Uterus (tissue), 4 donors: ENCODE results near the gene FRMPD4. TPM values are rescaled to one million over a fixed set of nuclear protein-coding genes. Genes with fewer than 3 reads are reported as not detected.

ENCODE experiments used
- DNase-seq, 2 donors: peaks; one replicate each; pipeline ENCODE4 v3.0.0-alpha.2; 2019 to 2020
- H3K27ac ChIP-seq, 2 donors: fragments of 200-600 bp; sonication (generic); 1 replicate in 1 of 2; 2 replicates in 1 of 2; pipeline ENCODE4 v1.5.1; 2016 to 2018
- H3K27me3 ChIP-seq, 2 donors: fragments of 200-600 bp; sonication (generic); one replicate each; pipeline ENCODE4 v1.5.1; 2018 to 2019; ENCODE audit warnings: control low read depth in 1 of 2
- H3K36me3 ChIP-seq, 2 donors: fragments of 200-600 bp; sonication (generic); one replicate each; pipeline ENCODE4 v1.5.1; 2019; ENCODE audit warnings: control low read depth in 1 of 2
- H3K4me1 ChIP-seq, 2 donors: fragments of 200-600 bp; sonication (generic); one replicate each; pipeline ENCODE4 v1.5.1; 2018 to 2019; ENCODE audit warnings: control low read depth in 1 of 2
- H3K4me3 ChIP-seq, 2 donors: fragments of 200-600 bp; sonication (generic); 1 replicate in 1 of 2; 2 replicates in 1 of 2; pipeline ENCODE4 v1.5.1; 2018 to 2019; ENCODE audit warnings: mild to moderate bottlenecking in 1 of 2
- H3K9me3 ChIP-seq, 2 donors: fragments of 200-600 bp; sonication (generic); one replicate each; pipeline ENCODE4 v1.5.1; 2019; ENCODE audit warnings: control low read depth in 1 of 2
- POLR2A ChIP-seq, 2 donors: fragments of 450-650 bp; IDR thresholded peaks; one replicate each; pipeline ENCODE4 v1.6.1; 2016; ENCODE audit warnings: antibody characterized with exemption in 2 of 2, mild to moderate bottlenecking in 1 of 2, moderate library complexity in 1 of 2
- intact Hi-C: fragments of 100-400 bp; cut with DNase I; formaldehyde crosslinking; loops from one replicate; pipeline ENCODE4 v1.15.1; 2023; ENCODE audit warnings: low total_unique reads
- total RNA-seq, 4 donors: library from RNA; depleted of rRNA in 3 of 4; stranded (reverse); fragments of >200 nt in 3 of 4; gene quantifications; one replicate each; pipeline versions ENCODE4 v1.1.0 to v1.2.4, GENCODE V29; 2014 to 2023
- TF ChIP-seq, protein P1 (sequence below), 4 experiments: fragments of 200-600 bp in 2 of 4; fragments of 450-650 bp in 2 of 4; sonication (generic) in 2 of 4; IDR thresholded peaks; one replicate each; pipeline ENCODE4 v1.5.1; 2016 to 2019; ENCODE audit warnings: antibody characterized with exemption in 4 of 4, mild to moderate bottlenecking in 2 of 4, moderate library complexity in 1 of 4
- donor health status: DM: yes; HTN: yes; CAD: no.

Gene FRMPD4
- total RNA-seq, 4 donors from 2014 or later = 0.06 to 0.41 TPM; not detected in 2

DNA sequence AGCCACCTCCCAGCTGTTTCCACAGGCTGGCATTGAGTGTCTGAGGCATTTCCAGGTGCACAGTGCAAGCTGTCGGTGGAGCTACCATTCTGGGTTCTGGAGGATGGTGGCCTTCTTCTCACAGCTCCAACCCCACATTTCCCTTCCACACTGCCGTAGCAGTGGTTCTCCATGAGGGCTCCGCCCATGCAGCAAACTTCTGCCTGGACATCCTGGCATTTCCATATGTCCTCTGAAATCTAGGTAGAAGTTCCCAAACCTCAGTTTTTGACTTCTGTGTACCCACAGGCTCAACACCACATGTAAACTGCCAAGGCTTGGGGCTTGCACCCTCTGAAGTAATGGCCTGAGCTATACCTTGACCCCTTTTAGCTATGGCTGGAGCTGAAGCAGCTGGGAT is 10.3 kb upstream of the FRMPD4 start:
- peaks cover 0 to 9% of the 10 kb centered on the region in 2 donors for H3K27me3 ChIP-seq
- H3K27ac ChIP-seq = no peak overlapping the region
- no peaks in the 10 kb centered on the region for H3K4me1 ChIP-seq
- no peak overlapping the region for H3K4me3 ChIP-seq
- intact Hi-C loops = no loop called here
- DNase-seq = no peak
- H3K9me3 ChIP-seq = peaks cover 0 to 3% of the 10 kb centered on the region in 2 donors
- TF ChIP-seq, protein P1, sequence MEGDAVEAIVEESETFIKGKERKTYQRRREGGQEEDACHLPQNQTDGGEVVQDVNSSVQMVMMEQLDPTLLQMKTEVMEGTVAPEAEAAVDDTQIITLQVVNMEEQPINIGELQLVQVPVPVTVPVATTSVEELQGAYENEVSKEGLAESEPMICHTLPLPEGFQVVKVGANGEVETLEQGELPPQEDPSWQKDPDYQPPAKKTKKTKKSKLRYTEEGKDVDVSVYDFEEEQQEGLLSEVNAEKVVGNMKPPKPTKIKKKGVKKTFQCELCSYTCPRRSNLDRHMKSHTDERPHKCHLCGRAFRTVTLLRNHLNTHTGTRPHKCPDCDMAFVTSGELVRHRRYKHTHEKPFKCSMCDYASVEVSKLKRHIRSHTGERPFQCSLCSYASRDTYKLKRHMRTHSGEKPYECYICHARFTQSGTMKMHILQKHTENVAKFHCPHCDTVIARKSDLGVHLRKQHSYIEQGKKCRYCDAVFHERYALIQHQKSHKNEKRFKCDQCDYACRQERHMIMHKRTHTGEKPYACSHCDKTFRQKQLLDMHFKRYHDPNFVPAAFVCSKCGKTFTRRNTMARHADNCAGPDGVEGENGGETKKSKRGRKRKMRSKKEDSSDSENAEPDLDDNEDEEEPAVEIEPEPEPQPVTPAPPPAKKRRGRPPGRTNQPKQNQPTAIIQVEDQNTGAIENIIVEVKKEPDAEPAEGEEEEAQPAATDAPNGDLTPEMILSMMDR (IDR thresholded peaks at IDR 0.05) = no peak
- TF ChIP-seq POLR2A (IDR thresholded peaks at IDR 0.05) = no peak
- no peaks in the 10 kb centered on the region for H3K36me3 ChIP-seq

DNA sequence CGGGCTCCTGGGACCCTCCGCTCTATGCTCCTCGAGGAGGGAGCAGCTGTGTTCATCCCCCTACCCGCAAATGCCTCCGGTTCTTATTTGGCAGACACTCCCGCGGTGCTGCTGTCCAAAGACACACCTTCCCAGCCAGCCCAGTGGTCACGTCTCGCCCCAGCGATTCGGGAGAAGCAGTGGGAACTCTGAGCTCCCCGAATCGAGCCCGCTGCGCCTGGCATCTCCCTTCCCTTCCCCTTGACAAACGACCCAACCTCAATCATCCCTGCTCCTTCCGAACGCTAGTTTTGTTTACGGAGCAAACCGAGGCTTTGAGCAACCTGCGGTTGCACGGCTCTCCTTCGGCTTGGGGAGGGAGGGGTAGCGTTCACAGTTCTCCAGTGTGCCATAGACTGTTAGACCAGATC is 317 bp upstream of the FRMPD4 start:
- Histone ChIP-seq H3K4me3 (no peak overlapping the region), H3K27ac (no peak overlapping the region), H3K4me1 (no peaks in the 10 kb centered on the region), H3K27me3 (peaks cover 0 to 5% of the 10 kb centered on the region in 2 donors), H3K36me3 (no peaks in the 10 kb centered on the region), H3K9me3 (no peaks in the 10 kb centered on the region)
- no peak for DNase-seq
- TF ChIP-seq, protein P1 (IDR thresholded peaks at IDR 0.05) = no peak
- TF ChIP-seq POLR2A (IDR thresholded peaks at IDR 0.05) = no peak
- intact Hi-C loops = no loop called here

DNA sequence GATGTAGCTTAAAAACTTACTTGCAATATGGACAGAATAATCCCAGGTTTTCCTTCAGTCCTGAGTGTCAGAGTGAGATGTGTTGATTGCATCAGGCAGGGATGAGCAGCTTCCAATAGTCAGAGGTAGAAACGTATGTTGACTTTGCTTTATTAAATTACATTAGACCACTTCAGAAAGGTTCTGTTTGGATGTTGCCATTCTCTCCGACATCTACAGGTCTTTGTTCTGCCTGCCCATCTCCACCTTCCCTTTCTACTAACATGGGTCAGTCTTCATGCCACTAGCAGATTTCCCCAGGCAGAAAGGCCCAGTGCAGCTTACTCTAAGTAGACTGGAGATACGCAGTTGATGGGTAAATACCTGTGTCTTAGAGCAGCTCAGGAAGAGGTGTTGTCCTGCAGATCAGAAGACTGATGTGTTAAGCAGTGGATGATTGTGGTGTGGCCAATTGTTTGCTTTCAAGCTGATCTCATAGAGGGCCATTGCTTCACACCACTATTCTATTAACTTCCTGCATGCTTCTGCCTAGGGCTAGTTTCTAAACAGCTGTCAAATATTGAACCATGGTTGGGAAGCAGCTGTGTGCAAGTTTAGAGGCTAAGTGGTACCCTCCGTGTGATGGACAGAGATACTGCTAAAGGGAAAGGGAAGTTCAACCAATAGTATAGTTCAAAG is 1.8 kb downstream of the FRMPD4 start:
- intact Hi-C loops = no loop called here
- H3K4me1 ChIP-seq = no peaks in the 10 kb centered on the region
- H3K27me3 ChIP-seq = peaks cover 0 to 5% of the 10 kb centered on the region in 2 donors
- no peak overlapping the region for H3K27ac ChIP-seq
- TF ChIP-seq, protein P1 (IDR thresholded peaks at IDR 0.05) = no peak
- TF ChIP-seq POLR2A (IDR thresholded peaks at IDR 0.05) = no peak
- H3K36me3 ChIP-seq = no peaks in the 10 kb centered on the region
- DNase-seq = no peak
- H3K9me3 ChIP-seq = no peaks in the 10 kb centered on the region
- no peak overlapping the region for H3K4me3 ChIP-seq

DNA sequence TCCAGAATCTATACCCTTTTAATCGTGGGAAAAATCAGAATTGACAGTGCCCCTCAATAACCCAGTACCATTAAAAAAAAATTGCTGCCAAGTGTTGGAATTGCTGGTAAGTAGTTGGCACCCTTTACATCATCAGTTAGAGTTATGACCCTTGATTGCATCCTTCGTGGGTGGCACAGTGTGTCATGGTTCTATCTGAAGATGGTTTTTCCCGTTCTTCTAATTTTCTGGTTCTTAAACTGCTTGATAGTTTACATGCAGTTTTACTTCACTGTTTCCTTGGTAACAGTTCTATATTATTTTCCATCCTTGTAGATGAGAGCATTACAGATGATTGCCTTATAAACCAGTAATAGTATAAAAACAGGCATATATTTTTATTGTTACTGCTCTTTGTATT is 3.2 kb downstream of the FRMPD4 start:
- Histone ChIP-seq H3K4me1 (no peaks in the 10 kb centered on the region), H3K36me3 (no peaks in the 10 kb centered on the region), H3K4me3 (no peak overlapping the region), H3K9me3 (no peaks in the 10 kb centered on the region), H3K27ac (no peak overlapping the region), H3K27me3 (peaks cover 0 to 5% of the 10 kb centered on the region in 2 donors)
- DNase-seq = no peak
- intact Hi-C loops = no loop called here
- TF ChIP-seq, protein P1 (IDR thresholded peaks at IDR 0.05) = no peak
- TF ChIP-seq POLR2A (IDR thresholded peaks at IDR 0.05) = no peak

DNA sequence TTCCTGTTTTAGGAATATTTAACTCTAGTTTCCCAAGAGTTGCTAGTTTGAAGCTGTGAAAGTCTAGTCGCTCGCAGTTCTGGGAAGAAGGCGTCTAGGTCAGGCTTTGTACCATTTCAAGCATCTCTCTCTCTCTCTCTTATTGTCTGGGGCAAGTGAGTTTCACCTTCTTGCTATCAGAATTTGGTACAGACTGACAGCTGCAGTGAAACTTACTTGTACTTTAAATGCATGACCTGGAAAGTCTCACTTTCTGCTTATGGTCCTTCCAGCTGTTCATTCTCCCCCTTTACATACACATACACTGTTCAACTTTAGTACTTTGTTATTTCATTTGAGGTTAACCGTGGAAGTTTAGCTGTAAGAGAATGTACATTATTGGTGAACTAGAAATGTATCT is 4.4 kb downstream of the FRMPD4 start:
- peaks cover 0 to 5% of the 10 kb centered on the region in 2 donors for H3K27me3 ChIP-seq
- intact Hi-C loops = no loop called here
- no peak overlapping the region for H3K27ac ChIP-seq
- no peak for DNase-seq
- TF ChIP-seq, protein P1 (IDR thresholded peaks at IDR 0.05) = no peak
- no peak for TF ChIP-seq POLR2A (IDR thresholded peaks at IDR 0.05)
- no peaks in the 10 kb centered on the region for H3K9me3 ChIP-seq
- no peaks in the 10 kb centered on the region for H3K36me3 ChIP-seq
- H3K4me3 ChIP-seq = no peak overlapping the region
- no peaks in the 10 kb centered on the region for H3K4me1 ChIP-seq
